GM19397 (cell line): ENCODE measurements around the gene RASIP1.

Source experiments
- ATAC-seq: cut with Tn5 transposase; IDR thresholded peaks from one replicate; pipeline ENCODE4 v1.9.1; 2021; ENCODE audit warnings: mild to moderate bottlenecking, moderate library complexity; ENCODE audit not compliant: unreplicated experiment

Gene RASIP1

DNA sequence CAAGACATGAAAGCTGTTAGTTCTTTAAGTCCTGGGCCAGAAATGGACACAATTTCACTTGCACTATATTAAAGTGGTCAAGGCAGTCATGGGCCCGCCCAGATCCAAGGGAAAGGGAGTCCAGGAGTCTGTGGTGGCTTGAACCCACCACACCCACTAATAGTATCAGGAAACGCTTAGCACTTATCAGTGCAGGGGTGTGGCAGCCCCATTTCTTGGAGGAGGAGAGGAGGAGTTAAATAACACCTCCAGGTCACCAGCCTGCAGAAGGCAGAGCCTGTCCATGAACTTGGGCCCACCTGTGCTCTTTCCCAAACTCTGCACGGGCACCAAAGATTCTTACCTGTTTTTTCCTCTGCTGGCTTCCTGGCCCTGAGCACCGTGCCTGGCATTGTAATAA, 62.2 kb downstream of the RASIP1 start:
- no peak for ATAC-seq

- ATAC-seq = no peak
Measured at GRCh38 chr19:48676887-48677286, 63.5 kb downstream of the RASIP1 start.

DNA sequence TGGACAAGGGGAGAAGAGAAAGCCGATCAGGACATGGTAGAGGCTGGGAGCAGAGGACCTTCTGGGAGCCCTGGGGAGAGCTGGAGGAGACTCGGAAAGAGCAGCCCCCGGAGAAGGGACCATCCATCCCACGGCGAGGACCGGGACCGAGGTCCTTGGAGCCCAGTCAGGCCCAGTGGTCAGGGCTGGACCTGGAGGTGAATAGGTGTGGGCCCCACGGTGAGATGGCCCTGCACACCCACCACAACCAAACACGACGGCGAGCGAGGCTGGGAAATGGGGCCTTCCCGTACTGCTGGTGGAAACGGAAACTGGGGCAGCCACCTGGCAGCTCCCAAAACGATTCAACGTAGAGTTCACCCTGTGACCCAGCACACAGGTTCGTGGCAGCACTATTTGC, 63.9 kb downstream of the RASIP1 start:
- ATAC-seq = no peak

- no peak for ATAC-seq
Measured at GRCh38 chr19:48674921-48675824, 65.2 kb downstream of the RASIP1 start.

DNA sequence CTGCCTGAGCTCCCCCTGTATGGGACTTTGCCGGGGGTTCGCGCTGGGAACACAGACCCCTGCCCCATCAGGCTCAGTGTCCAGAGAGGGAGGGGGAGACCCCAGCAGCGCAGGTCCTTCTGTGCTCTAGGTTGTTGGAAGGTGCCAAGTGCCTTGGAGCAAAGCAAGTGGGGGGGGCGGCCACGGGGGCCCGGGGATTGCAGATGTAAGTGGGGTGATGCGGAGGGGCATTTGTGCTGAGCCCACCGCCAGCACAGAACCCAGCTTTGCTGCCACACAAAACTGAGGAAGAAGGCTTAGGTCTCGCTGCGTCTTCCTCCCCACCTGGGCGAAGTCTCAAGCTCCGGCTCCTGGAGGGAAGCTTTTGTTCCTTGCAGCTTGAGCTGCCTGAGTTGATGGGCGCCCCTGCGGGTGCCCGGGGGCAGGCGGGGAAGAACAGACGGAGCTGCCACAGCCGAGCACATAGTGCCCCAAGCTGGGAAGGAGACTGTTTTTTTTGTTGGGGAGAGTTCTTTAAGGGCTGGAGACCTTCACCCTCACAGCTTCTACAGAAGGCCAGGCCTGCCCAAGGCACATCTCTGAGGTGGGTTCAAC, 66.1 kb downstream of the RASIP1 start:
- no peak for ATAC-seq

DNA sequence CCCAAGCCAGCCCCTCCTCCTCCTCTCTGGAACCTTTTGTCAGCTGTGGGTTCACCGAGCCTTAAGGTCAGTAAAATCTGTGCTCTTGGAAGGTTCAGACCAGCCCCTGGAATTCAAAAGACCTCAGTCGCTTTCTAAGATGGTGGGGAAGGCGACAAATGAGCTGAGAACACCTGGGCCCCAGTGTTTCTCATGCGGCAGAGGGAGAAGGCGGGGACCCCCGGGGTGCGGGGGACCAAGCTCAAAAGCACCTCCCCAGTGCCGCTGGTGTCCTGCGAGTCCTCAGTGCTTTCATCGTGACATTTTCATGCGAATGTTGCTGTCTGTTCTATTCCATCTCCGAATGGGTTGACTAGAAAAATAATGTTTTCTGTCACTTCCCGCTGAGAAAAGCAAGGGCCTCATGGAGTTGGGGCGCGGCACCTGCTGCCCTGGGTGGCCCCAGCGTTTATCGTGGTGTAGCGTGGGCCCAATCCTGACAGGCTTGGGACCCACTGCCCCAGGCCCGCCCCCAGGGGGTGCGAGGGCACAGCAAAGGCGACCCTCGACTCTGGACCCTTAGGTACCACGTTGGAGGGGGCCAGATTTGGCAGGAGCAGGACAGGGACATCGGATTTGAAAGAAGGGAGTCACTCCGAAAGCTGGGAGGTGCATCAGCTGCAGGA, 66.8 kb downstream of the RASIP1 start:
- ATAC-seq = no peak

DNA sequence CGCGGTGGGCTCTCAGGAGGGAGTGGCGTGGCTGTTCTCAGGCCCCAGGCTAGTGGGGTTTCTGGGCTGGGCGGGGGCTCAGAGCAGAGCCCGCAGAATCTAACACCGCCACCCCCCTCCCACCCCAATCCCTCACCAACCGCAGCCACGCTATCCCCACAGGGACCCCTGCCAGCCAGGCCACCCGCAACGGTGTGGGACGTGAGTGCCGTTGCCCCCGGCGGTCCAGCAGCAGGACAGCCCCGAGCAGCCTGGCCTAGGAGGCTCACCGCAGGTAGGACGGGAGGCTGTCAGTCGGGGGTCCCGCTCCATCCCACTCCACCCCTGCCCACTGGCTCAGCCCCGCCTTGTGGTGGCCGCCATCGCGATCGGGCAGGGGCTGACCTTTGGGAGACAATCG, 67.4 kb downstream of the RASIP1 start, which contains the start of gene NTN5:
Gene NTN5 (minus strand): TSS at position 24 of the 400 bp plus-strand sequence. CDS start 2,031 bp downstream, outside the sequence.
- ATAC-seq = no peak

DNA sequence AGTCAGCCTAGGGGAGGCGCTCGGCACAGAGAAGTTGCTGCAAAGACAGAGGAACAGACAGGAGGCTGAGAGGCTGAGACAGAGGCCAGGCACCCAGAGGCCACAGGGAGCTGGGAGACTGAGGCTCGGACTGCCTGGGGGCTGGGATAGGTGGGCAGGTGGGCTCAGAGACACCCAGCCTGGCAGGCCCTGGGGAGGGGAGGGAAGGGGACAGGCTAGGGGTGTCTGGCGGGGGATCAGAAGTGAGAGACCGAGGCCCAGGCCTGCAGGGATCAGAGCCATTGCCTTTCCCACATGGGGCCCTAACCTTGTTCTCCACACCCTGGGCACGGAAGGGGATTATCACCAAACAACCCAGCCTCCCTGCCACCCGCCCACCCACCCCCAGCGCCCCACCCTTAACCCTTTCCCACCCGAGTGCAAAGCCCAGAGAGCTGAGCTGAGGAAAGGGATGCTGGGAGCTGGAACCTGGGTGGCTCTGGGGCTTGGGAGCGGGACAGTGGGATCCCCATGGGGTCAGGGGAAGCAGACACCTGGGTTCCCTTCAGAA, 68.9 kb downstream of the RASIP1 start:
- ATAC-seq = no peak

- no peak for ATAC-seq
Measured at GRCh38 chr19:48670699-48671445, 69.5 kb downstream of the RASIP1 start.
